ENCODE measurements around the gene B3GNT5.
A peak's percentile ranks its signal among the peaks of the same experiment; 100 is the strongest.

B3GNT5 gene

GRCh38 chr3:183252118-183252782 is 803 bp upstream of the B3GNT5 start:
- no peak overlapping the region for H3K27ac ChIP-seq
- no peak for TF ChIP-seq ZFX (IDR thresholded peaks at IDR 0.05; ENCODE audit: borderline replicate concordance)
- TF ChIP-seq CTCF (IDR thresholded peaks at IDR 0.05), result no peak

DNA sequence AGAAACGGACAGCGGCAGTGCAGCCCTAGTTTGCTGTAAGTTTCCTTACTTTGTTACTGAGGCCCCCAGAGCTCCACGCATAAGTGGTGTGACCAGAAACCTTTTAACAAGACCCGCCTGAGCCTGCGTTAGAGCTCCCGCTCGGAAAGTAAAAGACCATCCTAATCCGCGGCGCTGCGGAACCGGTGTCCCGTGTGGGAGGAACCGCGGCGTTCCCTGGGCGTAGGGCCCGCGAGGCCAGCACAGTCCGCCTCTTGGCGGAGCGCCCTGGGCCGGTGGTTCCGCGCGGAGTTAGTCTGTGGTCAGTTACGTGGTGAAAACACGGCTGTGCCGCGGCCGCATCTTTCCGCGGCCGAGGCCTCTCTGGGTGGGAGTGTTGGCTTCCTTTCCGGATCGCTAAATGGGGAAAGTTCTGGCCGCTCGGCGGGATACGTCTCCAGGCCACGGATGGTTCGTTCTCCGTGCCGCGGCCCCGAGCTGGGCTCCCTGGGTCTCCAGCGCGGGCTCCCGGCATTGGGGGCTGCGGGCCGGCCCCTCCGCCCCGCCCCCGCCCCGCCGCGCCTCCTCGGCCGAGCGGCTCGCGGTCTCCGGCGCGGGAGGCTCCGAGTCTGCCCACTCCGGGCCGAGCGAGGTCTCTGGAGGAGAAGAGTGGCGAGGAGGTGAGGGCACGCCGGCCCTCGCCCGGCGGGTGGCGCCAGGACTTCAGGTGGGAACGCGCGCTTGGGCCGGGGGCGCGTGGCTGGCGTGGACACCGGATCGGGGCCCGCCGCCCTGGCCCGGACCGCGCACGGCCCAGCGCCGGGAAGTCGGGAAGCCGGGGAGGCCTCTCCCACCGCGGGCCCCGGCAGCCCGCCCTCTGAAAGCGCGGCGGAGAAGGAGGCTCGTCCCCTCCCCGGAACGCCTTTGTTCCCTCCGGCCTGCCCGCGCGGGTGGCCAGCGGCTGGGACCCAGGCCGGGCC is 754 bp downstream of the B3GNT5 start:
- TF ChIP-seq ZFX (IDR thresholded peaks at IDR 0.05; ENCODE audit: borderline replicate concordance) (no peak), CTCF (IDR thresholded peaks at IDR 0.05) (peak; percentile 15; the same call in 1 of the 2 replicates)
- H3K27ac ChIP-seq, result no peak overlapping the region

DNA sequence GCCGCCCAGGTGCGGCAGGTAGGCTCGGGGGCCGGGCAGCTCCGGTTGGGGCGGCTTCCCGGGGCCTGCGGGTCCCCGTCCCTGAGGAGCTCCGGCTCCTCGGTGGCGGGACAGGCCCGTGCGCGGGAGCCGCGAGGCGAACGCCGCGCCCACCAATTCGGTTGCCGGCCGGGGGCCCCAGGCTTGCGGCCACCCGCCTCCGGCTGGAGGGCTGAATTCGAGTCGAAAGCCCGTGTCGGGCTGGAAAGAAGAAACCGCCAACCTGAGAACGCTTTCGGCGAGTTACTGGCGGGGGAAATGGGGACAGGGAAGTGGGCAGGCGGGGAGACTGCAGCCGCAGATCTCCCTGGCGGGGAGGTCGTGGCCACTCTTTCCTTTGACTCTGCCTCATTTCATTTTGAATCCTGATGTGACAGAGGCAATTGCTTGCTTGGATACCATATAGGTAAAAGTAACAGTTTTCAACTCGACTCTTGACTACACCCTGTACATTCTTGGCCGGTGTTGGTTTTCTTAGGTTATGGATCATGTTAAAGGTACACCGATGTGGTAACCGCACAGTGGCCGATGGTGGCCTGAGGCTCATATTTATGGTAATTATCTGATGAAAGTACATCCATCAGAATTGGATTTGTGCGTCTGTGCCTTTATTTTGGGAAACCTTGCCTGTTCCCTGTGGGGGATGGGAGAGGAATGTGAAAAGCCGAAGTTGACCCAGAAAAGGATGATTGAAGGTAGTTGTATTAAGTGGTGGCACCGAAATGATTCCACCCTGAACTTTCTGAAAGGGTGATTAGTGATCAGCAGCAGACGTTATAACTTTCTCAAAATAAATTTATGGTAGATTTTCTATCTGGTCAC is 1.7 kb downstream of the B3GNT5 start:
- TF ChIP-seq ZFX (IDR thresholded peaks at IDR 0.05; ENCODE audit: borderline replicate concordance) (no peak), CTCF (IDR thresholded peaks at IDR 0.05) (no peak)
- no peak overlapping the region for H3K27ac ChIP-seq

DNA sequence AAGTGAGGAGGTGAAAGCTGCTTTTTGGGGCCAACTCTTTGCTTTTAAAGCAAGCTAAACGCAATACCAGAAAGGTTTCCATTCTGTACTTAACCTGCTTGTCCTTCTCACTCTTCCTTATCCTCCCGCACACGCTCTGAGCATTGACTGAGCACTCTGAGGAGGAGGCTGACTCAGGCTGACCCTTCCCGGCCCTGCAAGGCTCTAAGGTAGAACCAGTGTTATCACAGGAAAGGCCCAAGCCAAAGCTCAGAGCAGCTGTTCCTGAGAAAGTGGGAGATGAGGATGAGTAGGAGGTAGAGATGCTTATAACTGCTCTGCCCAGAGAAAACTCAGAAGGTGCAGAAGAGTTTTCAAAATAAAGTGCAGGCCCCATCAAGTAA is 2.3 kb downstream of the B3GNT5 start:
- TF ChIP-seq ZFX (IDR thresholded peaks at IDR 0.05; ENCODE audit: borderline replicate concordance), result no peak
- TF ChIP-seq CTCF (IDR thresholded peaks at IDR 0.05), result no peak
- no peak overlapping the region for H3K27ac ChIP-seq

GRCh38 chr3:183259087-183259486 is 6.0 kb downstream of the B3GNT5 start:
- H3K27ac ChIP-seq, result no peak overlapping the region
- TF ChIP-seq ZFX (IDR thresholded peaks at IDR 0.05; ENCODE audit: borderline replicate concordance) (no peak), CTCF (IDR thresholded peaks at IDR 0.05) (no peak)

- no peak overlapping the region for H3K27ac ChIP-seq
- TF ChIP-seq ZFX (IDR thresholded peaks at IDR 0.05; ENCODE audit: borderline replicate concordance) (no peak), CTCF (IDR thresholded peaks at IDR 0.05) (no peak)
Observed at GRCh38 chr3:183259621-183260020, 6.6 kb downstream of the B3GNT5 start.

All from 22Rv1 (cell line).